Ishikawa (cell line): Measurements from ENCODE around the gene PAEP.

Experiments used
- CEBPB ChIP-seq: IDR thresholded peaks from 2 replicates; pipeline ENCODE4 v1.6.1; 2012
- CREB1 ChIP-seq: IDR thresholded peaks from 2 replicates; pipeline ENCODE4 v1.6.1; 2012; ENCODE audit warnings: low read depth
- EGR1 ChIP-seq: IDR thresholded peaks from 2 replicates; pipeline ENCODE4 v1.6.1; 2012
- EP300 ChIP-seq: IDR thresholded peaks from 2 replicates; pipeline ENCODE4 v1.6.1; 2012; ENCODE audit warnings: borderline replicate concordance
- FOXM1 ChIP-seq: IDR thresholded peaks from 2 replicates; pipeline ENCODE4 v1.6.1; 2012; ENCODE audit warnings: low read depth, borderline replicate concordance
- MAX ChIP-seq: IDR thresholded peaks from 2 replicates; pipeline ENCODE4 v1.6.1; 2012
- NFIC ChIP-seq: IDR thresholded peaks from 2 replicates; pipeline ENCODE4 v1.6.1; 2012
- RAD21 ChIP-seq: IDR thresholded peaks from 2 replicates; pipeline ENCODE4 v1.6.1; 2012; ENCODE audit warnings: low read depth
- TAF1 ChIP-seq: IDR thresholded peaks from 2 replicates; pipeline ENCODE4 v1.6.1; 2012; ENCODE audit warnings: low read depth, mild to moderate bottlenecking
- TCF12 ChIP-seq: IDR thresholded peaks from 2 replicates; pipeline ENCODE4 v1.6.1; 2012; ENCODE audit warnings: low read depth
- TEAD4 ChIP-seq: IDR thresholded peaks from 2 replicates; pipeline ENCODE4 v1.6.1; 2012
- USF1 ChIP-seq: IDR thresholded peaks from 2 replicates; pipeline ENCODE4 v1.6.1; 2012
- YY1 ChIP-seq: IDR thresholded peaks from 2 replicates; pipeline ENCODE4 v1.6.1; 2012; ENCODE audit warnings: low read depth
- ZBTB7A ChIP-seq: IDR thresholded peaks from 2 replicates; pipeline ENCODE4 v1.6.1; 2012; ENCODE audit warnings: low read depth
- TF ChIP-seq, protein P1 (sequence below): IDR thresholded peaks from 2 replicates; pipeline ENCODE4 v1.6.1; 2012; ENCODE audit warnings: low read depth, mild to moderate bottlenecking

PAEP gene

GRCh38 chr9:135514342-135515082 lies 47.0 kb upstream of the PAEP start:
- TF ChIP-seq YY1 (no peak), ZBTB7A (no peak), TCF12 (no peak), EGR1 (no peak), NFIC (no peak), TEAD4 (no peak), RAD21 (no peak), CREB1 (no peak), TAF1 (no peak), FOXM1 (no peak), CEBPB (no peak), USF1 (no peak), EP300 (no peak), MAX (no peak)
- TF ChIP-seq, protein P1, sequence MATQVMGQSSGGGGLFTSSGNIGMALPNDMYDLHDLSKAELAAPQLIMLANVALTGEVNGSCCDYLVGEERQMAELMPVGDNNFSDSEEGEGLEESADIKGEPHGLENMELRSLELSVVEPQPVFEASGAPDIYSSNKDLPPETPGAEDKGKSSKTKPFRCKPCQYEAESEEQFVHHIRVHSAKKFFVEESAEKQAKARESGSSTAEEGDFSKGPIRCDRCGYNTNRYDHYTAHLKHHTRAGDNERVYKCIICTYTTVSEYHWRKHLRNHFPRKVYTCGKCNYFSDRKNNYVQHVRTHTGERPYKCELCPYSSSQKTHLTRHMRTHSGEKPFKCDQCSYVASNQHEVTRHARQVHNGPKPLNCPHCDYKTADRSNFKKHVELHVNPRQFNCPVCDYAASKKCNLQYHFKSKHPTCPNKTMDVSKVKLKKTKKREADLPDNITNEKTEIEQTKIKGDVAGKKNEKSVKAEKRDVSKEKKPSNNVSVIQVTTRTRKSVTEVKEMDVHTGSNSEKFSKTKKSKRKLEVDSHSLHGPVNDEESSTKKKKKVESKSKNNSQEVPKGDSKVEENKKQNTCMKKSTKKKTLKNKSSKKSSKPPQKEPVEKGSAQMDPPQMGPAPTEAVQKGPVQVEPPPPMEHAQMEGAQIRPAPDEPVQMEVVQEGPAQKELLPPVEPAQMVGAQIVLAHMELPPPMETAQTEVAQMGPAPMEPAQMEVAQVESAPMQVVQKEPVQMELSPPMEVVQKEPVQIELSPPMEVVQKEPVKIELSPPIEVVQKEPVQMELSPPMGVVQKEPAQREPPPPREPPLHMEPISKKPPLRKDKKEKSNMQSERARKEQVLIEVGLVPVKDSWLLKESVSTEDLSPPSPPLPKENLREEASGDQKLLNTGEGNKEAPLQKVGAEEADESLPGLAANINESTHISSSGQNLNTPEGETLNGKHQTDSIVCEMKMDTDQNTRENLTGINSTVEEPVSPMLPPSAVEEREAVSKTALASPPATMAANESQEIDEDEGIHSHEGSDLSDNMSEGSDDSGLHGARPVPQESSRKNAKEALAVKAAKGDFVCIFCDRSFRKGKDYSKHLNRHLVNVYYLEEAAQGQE = no peak

GRCh38 chr9:135515083-135515951 lies 46.2 kb upstream of the PAEP start:
- TF ChIP-seq USF1 (no peak), TEAD4 (no peak), MAX (no peak), TAF1 (no peak), RAD21 (no peak), YY1 (no peak), FOXM1 (no peak), EP300 (no peak), NFIC (no peak), CEBPB (no peak), ZBTB7A (no peak)
- TF ChIP-seq, protein P1 = no peak

DNA sequence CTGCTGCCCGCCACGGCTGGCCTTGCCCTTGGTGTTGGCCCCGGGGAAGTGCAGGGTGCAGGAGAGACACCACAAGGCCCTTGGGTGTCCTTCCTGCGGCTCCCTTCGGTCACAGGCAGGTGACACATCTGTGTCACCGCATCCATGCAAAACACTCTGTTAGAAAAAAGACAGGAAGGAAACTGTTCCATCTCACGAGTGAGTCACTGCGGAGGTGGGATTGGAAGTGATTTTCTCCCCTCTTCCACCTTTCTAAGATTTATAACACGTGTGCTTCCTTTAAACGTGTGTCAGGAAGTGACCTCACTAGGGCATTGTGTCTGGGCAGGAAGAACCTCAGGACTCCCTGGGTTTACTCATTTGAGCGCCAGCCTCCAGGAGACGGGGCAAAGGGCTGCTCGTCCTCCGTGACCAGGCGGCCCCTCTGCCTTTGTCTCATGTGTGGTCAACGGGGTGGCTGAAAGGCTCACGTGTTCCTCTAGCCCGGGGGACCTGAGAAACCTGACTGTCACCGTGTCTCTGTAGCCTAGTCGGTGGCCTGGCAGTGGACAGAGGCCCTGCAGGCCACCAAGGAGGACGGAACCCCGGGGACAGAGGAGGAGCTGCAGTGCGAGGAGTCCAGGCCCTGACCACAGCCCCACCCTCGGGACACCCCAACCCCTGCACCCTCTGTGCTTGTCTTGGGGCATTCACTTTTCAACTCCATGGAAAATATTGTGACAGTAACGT lies 45.3 kb upstream of the PAEP start:
- TF ChIP-seq CEBPB (no peak), CREB1 (no peak), YY1 (no peak), MAX (no peak), TAF1 (no peak), FOXM1 (no peak), TCF12 (no peak), EGR1 (no peak)
- TF ChIP-seq, protein P1 = no peak
